Stomach (tissue), 4 donors: ENCODE results near the gene KIF6.

Experiments
- CTCF ChIP-seq, 7 experiments: fragments of 450-650 bp in 4 of 7; fragments of 200-600 bp in 3 of 7; sonication (generic) in 3 of 7; IDR thresholded peaks; one replicate each; pipeline ENCODE4 v1.5.1; 2016 to 2019; ENCODE audit warnings: antibody characterized with exemption in 7 of 7, control low read depth in 2 of 7, mild to moderate bottlenecking in 1 of 7
- EP300 ChIP-seq: sonication (generic); formaldehyde crosslinking; IDR thresholded peaks from one replicate; pipeline ENCODE4 v1.6.1; 2017; ENCODE audit warnings: antibody characterized with exemption
- POLR2A ChIP-seq, 4 donors: fragments of 450-650 bp; IDR thresholded peaks; one replicate each; pipeline ENCODE4 v1.6.1; 2016; ENCODE audit warnings: antibody characterized with exemption in 4 of 4, control low read depth in 2 of 4, mild to moderate bottlenecking in 1 of 4, moderate library complexity in 1 of 4
- POLR2AphosphoS5 ChIP-seq, 3 donors: sonication (generic); formaldehyde crosslinking; IDR thresholded peaks; one replicate each; pipeline ENCODE4 v1.6.1; 2016; ENCODE audit warnings: antibody characterized with exemption in 3 of 3

- TF ChIP-seq CTCF (IDR thresholded peaks at IDR 0.05): no peak
- no peak for TF ChIP-seq POLR2A (IDR thresholded peaks at IDR 0.05)
- no peak for TF ChIP-seq POLR2AphosphoS5 (IDR thresholded peaks at IDR 0.05)
- TF ChIP-seq EP300: no peak
Measured at GRCh38 chr6:39393075-39393474, 332.1 kb downstream of the KIF6 start.
